Duodenal mucosa (tissue), 2 donors: ENCODE measurements around the gene LCN9.

Source experiments
- H3K27ac ChIP-seq: one replicate; pipeline ENCODE4 v1.7.0; 2013; ENCODE audit warnings: low read depth, low read length
- H3K27me3 ChIP-seq, 2 donors: one replicate each; pipeline ENCODE4 v1.7.0; 2013; ENCODE audit warnings: low read length in 2 of 2, control low read depth in 1 of 2; ENCODE audit not compliant: insufficient read depth in 2 of 2, control insufficient read depth in 1 of 2
- H3K36me3 ChIP-seq, 2 donors: one replicate each; pipeline ENCODE4 v1.7.0; 2013; ENCODE audit warnings: low read length in 2 of 2, control low read depth in 1 of 2; ENCODE audit not compliant: insufficient read depth in 2 of 2, control insufficient read depth in 1 of 2
- H3K4me1 ChIP-seq, 2 donors: one replicate each; pipeline ENCODE4 v1.7.0; 2013; ENCODE audit warnings: low read length in 2 of 2, control low read depth in 1 of 2; ENCODE audit not compliant: insufficient read depth in 2 of 2, control insufficient read depth in 1 of 2
- H3K4me3 ChIP-seq, 2 donors: one replicate each; pipeline ENCODE4 v1.7.0; 2013; ENCODE audit warnings: low read length in 2 of 2, low read depth in 1 of 2
- H3K9ac ChIP-seq, 2 donors: one replicate each; pipeline ENCODE4 v1.7.0; 2013; ENCODE audit warnings: low read length in 2 of 2, low read depth in 1 of 2
- H3K9me3 ChIP-seq, 2 donors: one replicate each; pipeline ENCODE4 v1.7.0; 2013; ENCODE audit warnings: low read length in 2 of 2, control low read depth in 1 of 2; ENCODE audit not compliant: control insufficient read depth in 1 of 2

LCN9 gene

GRCh38 chr9:135684691-135685090 is 21.6 kb downstream of the LCN9 start:
- H3K27me3 ChIP-seq: no peaks in the 10 kb centered on the region
- H3K27ac ChIP-seq: no peak overlapping the region
- no peaks in the 10 kb centered on the region for H3K36me3 ChIP-seq
- no peak overlapping the region for H3K4me3 ChIP-seq
- H3K4me1 ChIP-seq: no peaks in the 10 kb centered on the region
- H3K9me3 ChIP-seq: no peaks in the 10 kb centered on the region
- H3K9ac ChIP-seq: no peak overlapping the region

GRCh38 chr9:135687216-135687615 is 24.1 kb downstream of the LCN9 start:
- Histone ChIP-seq H3K4me1 (no peaks in the 10 kb centered on the region), H3K36me3 (no peaks in the 10 kb centered on the region), H3K9me3 (no peaks in the 10 kb centered on the region), H3K27ac (no peak overlapping the region), H3K27me3 (no peaks in the 10 kb centered on the region), H3K9ac (no peak overlapping the region), H3K4me3 (no peak overlapping the region)

- Histone ChIP-seq H3K4me3 (no peak overlapping the region), H3K36me3 (no peaks in the 10 kb centered on the region), H3K27ac (no peak overlapping the region), H3K9ac (no peak overlapping the region), H3K4me1 (no peaks in the 10 kb centered on the region), H3K27me3 (no peaks in the 10 kb centered on the region), H3K9me3 (no peaks in the 10 kb centered on the region)
Measured at GRCh38 chr9:135689011-135689410, 25.9 kb downstream of the LCN9 start.

GRCh38 chr9:135690836-135691570 is 27.9 kb downstream of the LCN9 start:
- no peaks in the 10 kb centered on the region for H3K27me3 ChIP-seq
- H3K9me3 ChIP-seq: no peaks in the 10 kb centered on the region
- H3K4me1 ChIP-seq: no peaks in the 10 kb centered on the region
- no peak overlapping the region for H3K9ac ChIP-seq
- H3K36me3 ChIP-seq: no peaks in the 10 kb centered on the region
- H3K4me3 ChIP-seq: no peak overlapping the region
- H3K27ac ChIP-seq: no peak overlapping the region

GRCh38 chr9:135692410-135692809 is 29.3 kb downstream of the LCN9 start:
- H3K4me3 ChIP-seq: no peak overlapping the region
- no peaks in the 10 kb centered on the region for H3K27me3 ChIP-seq
- H3K9ac ChIP-seq: no peak overlapping the region
- no peak overlapping the region for H3K27ac ChIP-seq
- H3K36me3 ChIP-seq: no peaks in the 10 kb centered on the region
- H3K4me1 ChIP-seq: no peaks in the 10 kb centered on the region
- H3K9me3 ChIP-seq: no peaks in the 10 kb centered on the region

- Histone ChIP-seq H3K27ac (no peak overlapping the region), H3K27me3 (no peaks in the 10 kb centered on the region), H3K4me1 (no peaks in the 10 kb centered on the region), H3K9ac (no peak overlapping the region), H3K4me3 (no peak overlapping the region), H3K36me3 (no peaks in the 10 kb centered on the region), H3K9me3 (no peaks in the 10 kb centered on the region)
Measured at GRCh38 chr9:135693265-135693664, 30.2 kb downstream of the LCN9 start.

GRCh38 chr9:135693771-135694170 is 30.7 kb downstream of the LCN9 start:
- Histone ChIP-seq H3K4me1 (no peaks in the 10 kb centered on the region), H3K36me3 (no peaks in the 10 kb centered on the region), H3K27me3 (no peaks in the 10 kb centered on the region), H3K4me3 (no peak overlapping the region), H3K27ac (no peak overlapping the region), H3K9ac (no peak overlapping the region), H3K9me3 (no peaks in the 10 kb centered on the region)

GRCh38 chr9:135694414-135694813 is 31.3 kb downstream of the LCN9 start:
- Histone ChIP-seq H3K9ac (no peak overlapping the region), H3K4me3 (no peak overlapping the region), H3K4me1 (no peaks in the 10 kb centered on the region), H3K27ac (no peak overlapping the region), H3K27me3 (no peaks in the 10 kb centered on the region), H3K9me3 (no peaks in the 10 kb centered on the region), H3K36me3 (no peaks in the 10 kb centered on the region)

- no peak overlapping the region for H3K9ac ChIP-seq
- H3K27ac ChIP-seq: no peak overlapping the region
- no peak overlapping the region for H3K4me3 ChIP-seq
- no peaks in the 10 kb centered on the region for H3K9me3 ChIP-seq
- H3K36me3 ChIP-seq: no peaks in the 10 kb centered on the region
- no peaks in the 10 kb centered on the region for H3K4me1 ChIP-seq
- no peaks in the 10 kb centered on the region for H3K27me3 ChIP-seq
Measured at GRCh38 chr9:135695036-135695435, 31.9 kb downstream of the LCN9 start.

- no peaks in the 10 kb centered on the region for H3K9me3 ChIP-seq
Measured at GRCh38 chr9:135695642-135696041, 32.5 kb downstream of the LCN9 start.

More at GRCh38 chr9:135695642-135696041, 32.5 kb downstream of the LCN9 start:
- no peak overlapping the region for H3K27ac ChIP-seq
- H3K4me3 ChIP-seq: no peak overlapping the region
- no peaks in the 10 kb centered on the region for H3K36me3 ChIP-seq
- H3K27me3 ChIP-seq: peaks cover 0 to 2% of the 10 kb centered on the region in 2 donors
- H3K9ac ChIP-seq: no peak overlapping the region
- no peaks in the 10 kb centered on the region for H3K4me1 ChIP-seq
